CD4-positive, alpha-beta T cell treated with Interleukin-1 beta for 1 hour (primary cell): Measurements from ENCODE around the gene AZIN2.
"Not testable (repeated sequence)": the region's sequence is repeated elsewhere in the genome, so short reads cannot be mapped to it uniquely, and the experiment has no call there.

Experiments used
- DNase-seq, 2 donors: peaks; one replicate each; pipeline ENCODE4 v3.0.0-alpha.2; 2020 to 2022

The AZIN2 gene

DNA sequence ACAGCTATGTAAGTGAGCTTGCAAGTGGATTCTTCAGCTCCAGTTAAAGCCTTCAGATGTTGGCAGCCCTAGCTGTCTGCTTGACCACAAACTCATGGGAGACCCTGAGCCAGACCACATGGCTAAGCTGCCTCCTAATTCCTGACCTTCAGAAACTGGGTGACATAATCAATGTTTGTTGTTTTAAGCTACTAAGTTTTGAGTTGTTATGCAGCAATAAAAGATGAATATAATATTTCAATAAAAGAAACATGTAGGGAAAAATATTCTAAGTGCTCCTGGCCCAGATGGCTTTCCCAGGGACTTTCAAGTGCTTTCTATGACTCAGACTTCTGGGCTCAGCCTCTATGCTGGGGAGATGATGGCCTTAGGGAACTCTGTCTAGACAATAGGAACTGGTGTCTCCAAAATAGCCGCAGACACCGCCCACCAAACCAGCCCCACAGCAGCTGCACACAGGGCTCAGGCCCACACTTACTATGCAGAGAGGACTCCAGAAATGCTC lies 20.3 kb upstream of the AZIN2 start:
- DNase-seq, result no peak

GRCh38 chr1:33061834-33062233 lies 19.1 kb upstream of the AZIN2 start:
- DNase-seq, result no peak

DNA sequence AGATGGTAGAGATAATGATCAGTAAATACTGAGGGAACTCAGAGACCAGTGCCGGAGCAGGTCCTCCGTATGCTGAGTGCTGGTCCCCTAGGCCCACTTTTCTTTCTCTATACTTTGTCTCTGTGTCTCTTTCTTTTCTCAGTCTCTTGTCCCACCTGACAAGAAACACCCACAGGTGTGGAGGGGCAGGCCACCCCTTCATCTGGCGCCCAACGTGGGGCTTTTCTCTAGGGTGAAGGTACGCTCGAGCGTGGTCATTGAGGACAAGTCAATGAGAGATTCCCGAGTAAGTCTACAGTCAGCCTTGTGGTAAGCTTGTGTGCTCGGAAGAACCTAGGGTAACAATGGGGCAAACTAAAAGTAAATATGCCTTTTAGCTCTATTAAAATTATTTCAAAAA lies 16.7 kb upstream of the AZIN2 start:
- DNase-seq, result not testable (repeated sequence)

DNA sequence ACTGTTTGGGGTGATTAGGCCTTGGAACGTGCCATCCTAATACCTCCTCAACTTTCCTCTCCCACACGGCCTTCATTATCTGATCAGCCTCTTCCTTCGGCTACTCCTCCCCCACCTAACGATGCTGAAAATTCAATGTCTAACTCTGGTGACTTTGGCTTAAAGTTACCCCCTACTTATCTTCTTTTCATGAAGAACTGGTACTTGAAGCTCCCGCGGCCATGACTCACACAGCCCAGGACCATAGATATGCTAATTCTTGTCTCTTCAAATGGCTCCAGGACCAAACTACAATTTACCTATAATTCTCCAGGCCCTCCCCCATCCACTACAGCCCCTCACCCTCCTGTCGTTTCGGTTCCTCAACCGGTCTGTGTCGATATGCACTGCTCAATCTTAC lies 15.7 kb upstream of the AZIN2 start:
- no peak for DNase-seq

GRCh38 chr1:33066477-33066876 lies 14.5 kb upstream of the AZIN2 start:
- not testable (repeated sequence) for DNase-seq

DNA sequence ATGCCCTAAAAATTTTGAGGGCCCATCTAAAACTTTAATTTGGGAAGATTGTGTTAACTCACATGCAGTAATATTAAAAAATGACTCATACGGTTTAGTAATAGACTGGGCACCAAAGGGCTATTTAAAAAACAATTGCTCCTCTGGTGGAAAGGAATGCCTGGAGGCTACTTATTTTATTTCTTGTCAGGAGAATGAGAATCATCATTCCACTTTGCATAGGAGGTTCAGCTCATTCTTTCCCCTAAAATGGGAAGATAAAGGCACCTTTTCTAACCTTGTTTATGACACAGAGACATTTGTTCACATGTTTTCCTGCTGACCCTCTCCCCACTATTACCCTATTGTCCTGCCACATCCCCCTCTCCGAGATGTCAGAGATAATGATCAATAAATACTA lies 12.8 kb upstream of the AZIN2 start:
- not testable (repeated sequence) for DNase-seq

DNA sequence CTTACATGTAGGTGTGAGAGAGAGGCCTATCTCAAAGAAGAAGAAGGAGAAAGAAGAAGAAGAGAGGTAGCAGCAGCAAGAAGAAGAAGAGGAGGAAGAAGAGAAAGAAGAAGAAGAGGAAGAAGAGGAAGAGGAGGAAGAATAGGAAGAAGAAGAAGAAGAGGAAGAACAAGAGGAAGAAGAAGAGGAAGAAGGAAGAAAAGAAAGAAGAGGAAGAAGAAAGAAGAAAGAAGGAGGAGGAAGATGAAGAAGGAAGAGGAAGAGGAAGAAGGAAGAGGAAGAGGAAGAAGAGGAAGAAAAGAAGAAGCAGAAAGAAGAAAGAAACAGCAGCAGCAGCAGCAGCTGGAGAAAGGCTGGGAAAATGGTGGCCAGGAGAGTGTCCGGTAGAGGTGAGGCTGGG lies 10.3 kb upstream of the AZIN2 start:
- no peak for DNase-seq

- no peak for DNase-seq
Measured at GRCh38 chr1:33072707-33073106, 8.2 kb upstream of the AZIN2 start.

GRCh38 chr1:33074193-33074945 lies 6.6 kb upstream of the AZIN2 start:
- DNase-seq, result no peak

DNA sequence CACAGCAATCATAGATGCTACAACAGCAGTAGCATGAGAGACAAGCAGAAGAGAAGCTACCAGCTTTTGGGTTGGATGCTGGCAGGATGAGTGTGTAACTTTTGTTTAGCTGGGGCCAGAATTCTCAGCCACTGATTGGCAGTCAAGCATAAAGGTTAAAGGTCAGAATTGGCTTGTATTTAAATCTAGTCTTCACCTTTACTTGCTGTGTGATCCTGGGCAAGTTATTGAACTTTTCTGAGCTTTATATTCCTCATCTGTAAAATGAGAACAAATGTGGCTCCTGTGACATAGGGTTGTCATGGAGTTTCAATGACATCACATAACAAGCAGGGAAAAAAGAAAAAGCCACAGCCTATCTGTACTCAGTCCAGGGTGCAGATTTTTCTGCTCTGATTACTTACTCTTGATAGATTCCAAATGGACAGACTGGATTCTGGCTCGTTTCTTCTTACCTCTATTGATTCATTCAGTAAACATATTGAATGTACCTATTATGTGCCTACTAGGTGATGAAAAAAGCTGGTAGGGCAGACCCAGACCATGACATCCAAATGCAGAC lies 2.8 kb upstream of the AZIN2 start:
- no peak for DNase-seq

DNA sequence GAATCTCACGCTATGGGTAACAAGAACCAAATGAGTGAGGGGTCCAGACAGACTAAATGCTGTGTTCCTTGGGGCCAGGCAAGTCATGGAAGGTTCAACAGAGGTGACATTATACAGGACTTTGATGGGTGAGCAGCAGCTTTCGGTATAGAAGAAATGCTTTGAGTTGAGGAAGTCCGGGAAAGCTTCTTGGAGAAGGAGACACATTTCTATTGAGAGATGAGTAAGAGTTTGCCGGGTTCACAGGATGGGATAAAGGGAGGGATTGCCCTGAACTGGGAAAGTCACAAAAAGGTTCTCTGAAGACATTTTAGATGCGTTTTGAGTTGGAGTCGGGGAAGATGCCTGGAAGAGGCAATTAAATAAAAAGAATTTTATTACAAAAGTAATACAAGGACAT lies 580 bp upstream of the AZIN2 start:
- no peak for DNase-seq

- DNase-seq, result peak in 1 of 2 donors; percentile 27
Measured at GRCh38 chr1:33081554-33082305, 777 bp downstream of the AZIN2 start.

GRCh38 chr1:33082575-33083108 lies 1.7 kb downstream of the AZIN2 start:
- no peak for DNase-seq

- DNase-seq, result no peak
Measured at GRCh38 chr1:33085332-33085731, 4.4 kb downstream of the AZIN2 start.

GRCh38 chr1:33086384-33086850 lies 5.5 kb downstream of the AZIN2 start:
- peak; percentile 41 to 42 for DNase-seq

DNA sequence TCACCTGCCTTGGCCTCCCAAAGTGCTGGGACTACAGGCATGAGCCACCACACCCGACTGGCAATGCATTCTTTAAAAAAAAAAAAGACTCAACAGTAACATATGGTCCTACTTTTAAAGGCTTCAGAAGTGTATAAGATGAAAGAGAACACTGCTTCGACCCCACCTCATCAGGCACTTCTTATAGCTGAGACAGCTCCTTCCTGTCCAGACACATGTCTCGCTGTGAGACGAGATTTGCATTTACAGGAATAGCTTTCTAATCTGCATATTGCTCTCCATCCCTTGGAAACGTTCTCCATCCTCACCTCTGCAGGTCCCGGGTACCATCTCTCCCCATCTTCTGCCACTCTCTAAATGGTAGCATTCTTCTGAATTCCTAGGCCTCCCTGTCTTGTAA lies 6.7 kb downstream of the AZIN2 start:
- DNase-seq, result no peak

GRCh38 chr1:33088119-33088906 lies 7.4 kb downstream of the AZIN2 start:
- DNase-seq, result no peak

GRCh38 chr1:33089457-33089856 lies 8.5 kb downstream of the AZIN2 start:
- DNase-seq, result no peak

GRCh38 chr1:33092438-33092837 lies 11.5 kb downstream of the AZIN2 start:
- DNase-seq, result no peak

- no peak for DNase-seq
Measured at GRCh38 chr1:33093004-33093403, 12.1 kb downstream of the AZIN2 start.

- no peak for DNase-seq
Measured at GRCh38 chr1:33094486-33094885, 13.5 kb downstream of the AZIN2 start.

DNA sequence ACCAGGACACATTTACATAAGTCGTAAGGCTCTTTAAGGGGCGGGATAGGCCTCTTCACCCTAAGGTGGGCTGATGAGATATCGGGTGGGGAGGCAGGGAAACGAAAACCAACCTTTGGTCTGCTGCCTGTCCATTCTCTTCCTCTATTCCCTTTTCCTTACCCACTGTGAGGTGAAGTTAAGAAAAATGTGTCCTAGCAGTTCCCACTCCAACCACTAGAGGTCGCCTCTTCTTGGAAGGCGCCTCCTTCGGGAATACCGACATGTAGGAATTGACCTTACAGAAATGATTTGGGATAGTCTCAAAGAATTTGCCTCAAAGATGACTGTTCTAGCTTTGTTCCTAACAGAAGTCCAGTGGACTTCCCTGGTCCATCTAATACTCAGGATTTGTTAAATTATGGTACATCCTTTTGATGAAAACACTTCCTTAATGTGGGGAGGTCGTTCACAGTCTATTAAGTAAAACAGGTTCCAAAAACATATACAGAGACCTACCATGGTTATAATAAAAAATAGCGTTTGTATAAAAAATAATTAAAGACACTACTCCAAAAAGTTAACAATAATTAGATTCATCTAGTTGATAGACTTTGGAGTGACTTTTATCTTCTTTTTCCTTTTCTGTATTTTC lies 14.1 kb downstream of the AZIN2 start:
- DNase-seq, result peak in 1 of 2 donors; percentile 32
